ENCODE measurements around the gene MEGF6. TPM values are rescaled to one million over a fixed set of nuclear protein-coding genes. Genes with fewer than 3 reads are reported as not detected.

Gene MEGF6
- total RNA-seq, 2 donors from 2014 or later: 273 to 304 TPM

DNA sequence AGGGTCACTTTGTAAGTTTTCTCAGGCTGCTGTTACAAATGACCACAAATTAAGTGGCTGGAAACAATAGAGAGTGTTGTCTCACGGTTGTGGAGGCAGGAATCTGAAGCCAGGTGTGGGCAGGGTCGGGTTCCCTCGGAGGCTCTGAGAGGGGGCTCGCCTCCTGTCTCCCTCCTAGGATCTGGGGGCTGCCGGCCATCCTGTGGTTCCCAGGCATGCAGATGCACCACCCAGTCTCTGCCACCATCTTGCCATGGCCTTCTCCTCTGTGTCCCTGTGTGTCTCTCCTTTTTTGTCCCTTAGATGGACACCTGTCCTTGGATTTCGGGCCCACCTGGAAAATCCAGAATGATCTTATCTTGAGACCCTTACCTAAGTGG is 45.8 kb upstream of the MEGF6 start:
- H3K4me3 ChIP-seq: no peak overlapping the region
- H3K9me3 ChIP-seq: no peaks in the 10 kb centered on the region
- TF ChIP-seq, protein P1, sequence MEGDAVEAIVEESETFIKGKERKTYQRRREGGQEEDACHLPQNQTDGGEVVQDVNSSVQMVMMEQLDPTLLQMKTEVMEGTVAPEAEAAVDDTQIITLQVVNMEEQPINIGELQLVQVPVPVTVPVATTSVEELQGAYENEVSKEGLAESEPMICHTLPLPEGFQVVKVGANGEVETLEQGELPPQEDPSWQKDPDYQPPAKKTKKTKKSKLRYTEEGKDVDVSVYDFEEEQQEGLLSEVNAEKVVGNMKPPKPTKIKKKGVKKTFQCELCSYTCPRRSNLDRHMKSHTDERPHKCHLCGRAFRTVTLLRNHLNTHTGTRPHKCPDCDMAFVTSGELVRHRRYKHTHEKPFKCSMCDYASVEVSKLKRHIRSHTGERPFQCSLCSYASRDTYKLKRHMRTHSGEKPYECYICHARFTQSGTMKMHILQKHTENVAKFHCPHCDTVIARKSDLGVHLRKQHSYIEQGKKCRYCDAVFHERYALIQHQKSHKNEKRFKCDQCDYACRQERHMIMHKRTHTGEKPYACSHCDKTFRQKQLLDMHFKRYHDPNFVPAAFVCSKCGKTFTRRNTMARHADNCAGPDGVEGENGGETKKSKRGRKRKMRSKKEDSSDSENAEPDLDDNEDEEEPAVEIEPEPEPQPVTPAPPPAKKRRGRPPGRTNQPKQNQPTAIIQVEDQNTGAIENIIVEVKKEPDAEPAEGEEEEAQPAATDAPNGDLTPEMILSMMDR (IDR thresholded peaks at IDR 0.05): no peak
- H3K27ac ChIP-seq: no peak overlapping the region
- ATAC-seq (ENCODE audit: insufficient number of reproducible peaks, low FRiP score, low read depth): no peak
- peaks cover 17% of the 10 kb centered on the region for H3K27me3 ChIP-seq (replicated peaks; ENCODE audit: insufficient read depth)
- H3K36me3 ChIP-seq: no peaks in the 10 kb centered on the region
- DNase-seq (ENCODE audit: low spot score): no peak
- H3K4me1 ChIP-seq (ENCODE audit: control insufficient read depth in 1 of 2, low read depth in 2 of 2): peaks cover 1 to 8% of the 10 kb centered on the region in 2 donors

- H3K27ac ChIP-seq: no peak overlapping the region
- no peak for DNase-seq (ENCODE audit: low spot score)
- ATAC-seq (ENCODE audit: insufficient number of reproducible peaks, low FRiP score, low read depth): no peak
- H3K4me3 ChIP-seq: no peak overlapping the region
- H3K36me3 ChIP-seq: no peaks in the 10 kb centered on the region
- peaks cover 6 to 14% of the 10 kb centered on the region in 2 donors for H3K4me1 ChIP-seq (ENCODE audit: control insufficient read depth in 1 of 2, low read depth in 2 of 2)
- peaks cover 18% of the 10 kb centered on the region for H3K27me3 ChIP-seq (replicated peaks; ENCODE audit: insufficient read depth)
- H3K9me3 ChIP-seq: no peaks in the 10 kb centered on the region
- TF ChIP-seq, protein P1 (IDR thresholded peaks at IDR 0.05): no peak
Observed at GRCh38 chr1:3656450-3657095, 45.3 kb upstream of the MEGF6 start.

DNA sequence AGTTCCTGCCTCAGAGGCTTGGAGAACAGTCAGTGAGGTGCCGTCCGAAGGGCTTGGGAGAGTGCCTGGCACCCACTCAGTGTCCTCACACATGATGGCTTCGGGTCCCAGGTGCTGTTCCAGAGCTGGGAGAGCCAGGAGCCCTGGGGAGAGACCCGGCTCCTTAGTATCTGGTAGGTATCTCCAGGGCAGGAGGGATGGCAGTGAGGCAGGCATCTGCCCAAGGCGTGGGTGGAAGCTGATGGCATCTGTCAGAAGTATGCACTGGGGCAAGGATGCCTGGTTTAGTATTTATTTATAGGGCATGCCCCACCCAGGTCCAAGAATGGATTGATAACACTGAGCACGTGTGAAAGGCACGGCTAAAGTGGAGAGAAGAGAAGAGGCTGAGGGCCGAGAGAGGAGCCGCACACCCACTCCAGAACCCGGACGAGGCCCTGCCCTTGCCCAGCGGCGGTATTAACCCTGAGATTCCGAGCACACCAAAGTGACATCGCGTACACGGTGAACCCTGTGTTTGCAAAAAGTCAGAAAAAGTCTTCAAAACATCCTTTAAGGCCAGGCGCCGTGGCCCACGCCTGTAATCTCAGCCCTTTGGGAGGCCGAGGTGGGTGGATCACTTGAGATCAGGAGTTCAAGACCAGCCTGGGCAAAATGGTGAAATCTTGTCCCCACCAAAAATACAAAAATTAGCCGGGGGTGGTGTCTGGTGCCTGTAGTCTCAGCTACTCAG is 43.4 kb upstream of the MEGF6 start:
- no peaks in the 10 kb centered on the region for H3K36me3 ChIP-seq
- no peaks in the 10 kb centered on the region for H3K9me3 ChIP-seq
- H3K27me3 ChIP-seq (replicated peaks; ENCODE audit: insufficient read depth): peaks cover 25% of the 10 kb centered on the region
- H3K27ac ChIP-seq: no peak overlapping the region
- H3K4me3 ChIP-seq: no peak overlapping the region
- ATAC-seq (ENCODE audit: insufficient number of reproducible peaks, low FRiP score, low read depth) (no peak), DNase-seq (ENCODE audit: low spot score) (no peak)
- peaks cover 17 to 26% of the 10 kb centered on the region in 2 donors for H3K4me1 ChIP-seq (ENCODE audit: control insufficient read depth in 1 of 2, low read depth in 2 of 2)
- TF ChIP-seq, protein P1 (IDR thresholded peaks at IDR 0.05): no peak

- TF ChIP-seq, protein P1 (IDR thresholded peaks at IDR 0.05): no peak
- no peak for DNase-seq (ENCODE audit: low spot score)
- Histone ChIP-seq H3K36me3 (no peaks in the 10 kb centered on the region), H3K9me3 (no peaks in the 10 kb centered on the region), H3K27me3 (replicated peaks; ENCODE audit: insufficient read depth) (peaks cover 25% of the 10 kb centered on the region), H3K4me1 (ENCODE audit: control insufficient read depth in 1 of 2, low read depth in 2 of 2) (peaks cover 17 to 36% of the 10 kb centered on the region in 2 donors), H3K4me3 (no peak overlapping the region), H3K27ac (no peak overlapping the region)
- no peak for ATAC-seq (ENCODE audit: insufficient number of reproducible peaks, low FRiP score, low read depth)
Observed at GRCh38 chr1:3653286-3653618, 41.9 kb upstream of the MEGF6 start.

GRCh38 chr1:3652548-3653285 is 41.4 kb upstream of the MEGF6 start:
- Histone ChIP-seq H3K27me3 (replicated peaks; ENCODE audit: insufficient read depth) (peaks cover 25% of the 10 kb centered on the region), H3K36me3 (no peaks in the 10 kb centered on the region), H3K9me3 (no peaks in the 10 kb centered on the region), H3K4me3 (peak overlapping the region; percentile 88), H3K4me1 (ENCODE audit: control insufficient read depth in 1 of 2, low read depth in 2 of 2) (peaks cover 17 to 36% of the 10 kb centered on the region in 2 donors), H3K27ac (no peak overlapping the region)
- TF ChIP-seq, protein P1 (IDR thresholded peaks at IDR 0.05): no peak
- DNase-seq (ENCODE audit: low spot score) (no peak), ATAC-seq (ENCODE audit: insufficient number of reproducible peaks, low FRiP score, low read depth) (no peak)

Data from thoracic aorta (tissue), 2 donors.